A172 (cell line): Measurements from ENCODE around the gene DPH2. TPM values are rescaled to one million over a fixed set of nuclear protein-coding genes. Genes with fewer than 3 reads are reported as not detected.

Experiments used
- DNase-seq: peaks from one replicate; pipeline ENCODE4 v3.0.0-alpha.2; 2015; ENCODE audit warnings: low spot score
- total RNA-seq: library from RNA; depleted of rRNA; stranded (reverse); fragments of >200 nt; shearing (Covaris generic); gene quantifications from 2 replicates; pipeline ENCODE4 v1.2.3, GENCODE V29; 2014; rRNA removed

Gene DPH2
- total RNA-seq, 1 experiment from 2014 or later, result 26.5 TPM

DNA sequence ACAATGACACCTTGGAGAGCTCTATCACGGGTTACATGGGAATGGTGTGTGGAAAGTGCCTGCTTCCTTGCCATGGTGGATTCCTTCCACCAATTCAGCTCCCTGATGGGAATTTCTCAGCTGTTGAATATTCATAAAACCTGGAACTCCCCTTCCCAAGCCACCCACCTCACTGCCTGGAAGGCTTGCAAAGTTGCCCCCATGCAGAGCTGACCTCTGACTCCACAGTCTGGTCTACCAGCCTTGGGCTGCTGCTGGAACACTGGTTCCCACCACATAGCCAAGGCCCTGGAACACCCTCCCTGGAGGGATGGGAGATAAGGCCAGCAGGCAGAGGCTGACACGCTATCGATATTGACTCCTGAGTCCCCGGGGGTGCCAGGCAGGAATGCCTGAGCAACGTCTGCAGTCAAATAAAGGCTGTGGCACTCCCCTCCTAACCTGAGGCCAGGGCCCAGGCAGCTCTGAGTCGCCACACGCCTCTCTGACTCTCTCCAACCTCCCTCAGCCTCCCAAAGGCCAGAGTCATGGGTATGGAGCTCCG lies 30.4 kb downstream of the DPH2 start:
- DNase-seq, result no peak

DNA sequence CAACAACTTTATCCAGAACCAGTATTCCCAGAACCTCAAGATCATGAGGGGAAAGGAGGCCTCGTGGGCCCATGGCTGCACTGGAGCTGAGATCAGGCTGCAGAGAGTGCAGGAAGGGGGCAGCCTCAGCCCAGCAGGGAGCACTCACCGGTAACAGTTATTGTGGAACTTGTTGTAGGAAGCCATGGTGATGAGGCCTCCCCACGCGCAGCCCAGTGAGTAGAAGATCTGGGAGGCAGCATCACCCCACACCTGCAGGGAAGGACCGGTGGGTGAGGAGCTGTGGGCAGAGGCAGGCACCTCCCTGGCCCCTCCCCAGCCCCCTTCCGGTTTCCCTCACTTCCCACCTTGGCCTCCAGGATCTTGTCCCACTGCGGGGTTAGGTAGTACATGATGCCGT lies 32.4 kb downstream of the DPH2 start:
- DNase-seq, result no peak

DNA sequence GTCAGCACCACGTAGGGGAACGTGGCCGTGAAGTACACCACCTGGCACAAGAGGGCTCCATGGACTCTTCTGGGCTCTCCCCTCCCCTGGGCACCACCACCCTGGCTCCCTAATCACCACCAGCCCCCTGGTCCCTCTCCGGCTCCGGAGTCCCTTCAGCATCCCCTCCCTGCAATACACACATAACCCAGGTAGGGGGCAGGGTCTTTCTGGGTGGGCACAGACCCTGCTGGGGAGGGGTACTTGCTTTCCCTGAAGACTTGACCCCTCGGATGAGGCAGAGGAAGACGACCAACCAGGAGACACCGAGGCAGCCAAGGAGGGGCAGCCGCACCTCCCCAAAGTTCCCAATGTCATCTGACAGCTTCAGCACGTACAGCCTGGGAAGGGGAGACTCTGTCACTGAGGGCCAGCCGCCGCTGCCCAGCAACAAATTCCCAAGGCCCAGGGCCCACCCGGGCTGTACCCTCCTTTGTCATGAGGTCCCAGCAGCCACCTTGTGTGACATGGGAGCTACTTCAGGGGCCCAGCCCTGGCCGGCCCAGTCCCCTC lies 32.9 kb downstream of the DPH2 start:
- no peak for DNase-seq

DNA sequence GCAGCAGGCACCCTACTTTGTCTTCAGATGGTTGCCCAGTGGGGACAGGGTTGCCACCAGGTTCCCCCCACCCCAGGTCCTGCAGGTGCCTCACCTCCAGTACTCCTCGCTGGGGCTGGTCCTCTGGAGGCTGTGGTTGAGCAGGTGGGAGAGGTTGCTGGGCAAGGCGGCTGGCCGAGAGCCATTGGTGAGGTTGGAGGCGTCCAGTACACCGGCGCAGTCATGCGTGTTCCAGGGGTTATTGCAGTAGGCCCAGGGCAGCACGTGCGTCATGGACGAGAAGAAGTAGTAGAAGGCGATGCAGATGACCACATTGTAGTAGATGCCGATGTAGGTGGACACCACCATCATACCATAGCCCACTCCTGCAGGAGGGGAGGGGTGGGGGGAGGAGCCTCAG lies 38.4 kb downstream of the DPH2 start:
- no peak for DNase-seq

DNA sequence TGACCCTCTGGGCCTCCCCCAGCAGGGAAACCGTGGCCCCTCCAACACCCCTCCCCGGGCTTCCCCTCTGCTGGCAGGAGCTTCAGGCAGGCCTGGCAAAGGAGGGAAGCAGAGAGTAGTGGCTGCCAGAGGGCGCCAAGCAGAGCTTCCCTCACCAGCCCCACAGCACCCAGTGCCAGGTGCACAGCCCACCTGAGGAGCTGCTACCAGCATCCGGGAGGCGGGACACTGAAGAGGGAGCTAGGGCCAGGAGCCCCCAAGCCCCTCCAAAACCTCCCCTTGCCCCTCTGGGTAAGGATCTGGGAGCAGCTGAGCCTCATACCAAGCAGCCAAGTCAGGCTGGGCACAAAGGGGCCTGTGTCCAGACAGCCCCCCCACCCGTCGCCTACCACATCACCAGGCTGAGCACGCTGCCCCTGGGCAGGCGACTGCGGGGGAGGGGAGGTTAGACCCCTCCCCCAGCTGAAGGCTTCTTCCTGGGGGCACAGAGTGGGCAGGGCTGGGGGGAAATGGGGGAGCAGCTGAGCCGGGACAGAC lies 41.2 kb downstream of the DPH2 start:
- no peak for DNase-seq

DNA sequence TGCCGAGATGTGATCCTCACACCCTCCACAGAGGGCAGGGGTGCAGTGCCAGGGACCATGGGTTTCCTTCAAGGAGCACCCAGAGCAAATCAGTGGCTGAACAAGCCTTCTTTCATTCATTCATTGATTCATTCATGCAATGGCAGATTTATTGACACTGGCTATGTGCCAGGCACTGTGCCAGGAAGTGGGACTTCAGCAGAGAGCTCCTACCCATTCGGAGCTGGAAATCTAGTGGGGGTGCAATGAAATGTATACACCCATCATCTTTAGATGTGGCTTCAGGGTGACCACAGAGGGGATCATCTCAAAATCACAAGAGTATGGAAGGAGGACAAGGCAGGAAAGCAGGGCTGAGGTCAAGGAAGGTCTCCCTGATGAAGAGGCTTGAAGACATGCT lies 42.6 kb downstream of the DPH2 start:
- DNase-seq, result no peak

DNA sequence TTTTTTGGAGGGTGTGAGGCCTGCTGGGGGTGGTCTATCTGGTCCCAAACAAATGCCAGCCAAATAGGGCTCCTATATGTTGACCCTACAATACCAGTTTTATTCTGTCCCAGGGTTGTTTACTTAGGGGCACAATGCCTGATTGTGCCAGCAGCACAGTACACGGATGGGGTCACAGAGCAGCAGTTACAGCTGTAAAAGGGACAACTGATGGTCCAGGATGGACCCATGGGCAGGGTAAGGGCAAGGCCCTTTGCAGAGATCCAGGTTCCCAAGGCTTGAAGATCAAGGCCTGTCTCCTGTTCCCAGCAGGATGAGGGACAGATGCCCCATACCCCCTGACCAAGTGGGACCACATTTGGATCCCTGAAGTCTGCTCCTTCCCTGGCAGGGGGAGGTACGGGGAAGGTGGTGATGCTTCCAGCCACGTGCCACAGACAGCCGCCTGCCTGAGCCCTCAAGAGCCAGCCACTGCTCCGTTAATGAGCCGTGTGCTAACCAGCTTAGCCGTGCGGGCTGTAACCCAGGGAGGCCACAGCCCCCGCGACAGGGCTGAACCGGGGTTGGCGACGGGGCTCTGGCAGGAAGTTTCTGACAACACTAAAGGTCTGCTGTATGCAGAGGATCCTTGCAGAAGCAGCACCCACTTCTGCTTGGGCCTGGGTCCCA lies 43.3 kb downstream of the DPH2 start:
- DNase-seq, result no peak

DNA sequence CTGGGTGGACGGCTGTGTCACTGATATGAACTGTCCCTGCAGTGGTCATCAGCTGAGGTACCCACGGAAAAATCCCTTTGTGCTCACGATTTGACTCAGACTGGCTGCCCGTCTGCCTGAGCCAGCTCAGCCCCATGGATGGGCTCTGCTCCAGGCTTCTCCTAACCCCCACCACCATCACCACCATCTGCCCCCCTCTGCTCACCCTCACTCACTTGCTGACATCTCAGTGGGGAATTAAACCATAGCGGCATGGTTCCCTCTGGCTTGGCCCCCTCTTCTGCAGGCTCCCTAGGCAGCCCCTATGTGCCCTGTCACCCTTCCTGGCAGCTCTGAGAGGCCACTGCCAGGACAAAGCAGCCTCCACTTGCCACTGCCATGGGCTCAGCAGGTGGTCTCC lies 44.1 kb downstream of the DPH2 start:
- DNase-seq, result no peak

DNA sequence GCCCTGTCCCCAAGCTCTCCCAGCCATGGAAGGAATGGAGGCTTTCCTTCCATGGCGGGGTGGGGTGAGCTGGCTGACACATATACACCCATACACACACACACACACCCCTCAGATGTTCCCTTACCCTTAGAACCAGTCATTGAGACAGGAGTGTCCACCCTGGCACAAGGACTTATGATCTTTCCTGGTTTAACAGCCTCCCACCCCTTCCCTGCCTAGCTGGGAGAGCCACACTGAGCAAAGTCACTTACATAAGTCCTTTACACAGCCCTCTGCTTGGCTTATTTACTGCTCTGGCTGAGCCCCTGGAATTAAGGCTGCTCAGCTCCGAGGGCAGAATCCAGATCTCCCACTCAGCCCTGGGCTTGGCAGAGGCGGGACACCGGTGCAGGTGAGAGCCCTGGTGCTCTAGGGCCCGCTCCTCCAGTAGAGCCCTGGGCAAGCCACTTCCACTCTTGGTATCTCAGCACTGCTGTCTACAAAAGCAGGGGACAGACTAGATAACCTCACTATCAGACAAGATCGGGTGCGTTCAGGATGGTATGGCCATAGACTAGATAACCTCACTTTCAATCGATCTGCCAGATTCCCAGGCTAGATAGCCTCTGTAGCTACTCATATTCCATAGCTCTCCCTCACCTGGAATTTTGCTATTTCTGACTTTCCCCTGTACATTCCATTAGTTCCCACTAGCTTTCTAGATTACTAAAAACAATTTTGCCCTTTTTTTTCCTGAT lies 44.7 kb downstream of the DPH2 start:
- no peak for DNase-seq

DNA sequence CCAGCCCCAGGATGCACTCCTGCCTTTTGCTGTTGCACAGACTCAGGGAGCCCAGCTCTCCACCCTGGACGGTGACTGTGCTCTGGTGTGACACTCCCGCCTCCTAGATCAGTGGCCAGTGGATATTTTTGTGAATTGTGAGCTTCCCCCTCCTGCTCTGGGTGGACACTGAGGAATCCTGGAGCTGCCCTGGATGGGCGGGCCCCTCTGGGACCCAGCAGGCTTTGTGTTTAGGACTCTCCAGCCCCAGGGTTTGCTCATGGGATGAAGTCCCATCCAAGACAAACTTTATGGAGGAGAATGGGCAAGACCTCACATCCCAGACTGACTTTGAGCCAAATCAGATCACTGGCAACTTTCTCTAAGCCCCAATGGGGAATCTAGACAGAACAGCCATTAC lies 45.4 kb downstream of the DPH2 start:
- no peak for DNase-seq

DNA sequence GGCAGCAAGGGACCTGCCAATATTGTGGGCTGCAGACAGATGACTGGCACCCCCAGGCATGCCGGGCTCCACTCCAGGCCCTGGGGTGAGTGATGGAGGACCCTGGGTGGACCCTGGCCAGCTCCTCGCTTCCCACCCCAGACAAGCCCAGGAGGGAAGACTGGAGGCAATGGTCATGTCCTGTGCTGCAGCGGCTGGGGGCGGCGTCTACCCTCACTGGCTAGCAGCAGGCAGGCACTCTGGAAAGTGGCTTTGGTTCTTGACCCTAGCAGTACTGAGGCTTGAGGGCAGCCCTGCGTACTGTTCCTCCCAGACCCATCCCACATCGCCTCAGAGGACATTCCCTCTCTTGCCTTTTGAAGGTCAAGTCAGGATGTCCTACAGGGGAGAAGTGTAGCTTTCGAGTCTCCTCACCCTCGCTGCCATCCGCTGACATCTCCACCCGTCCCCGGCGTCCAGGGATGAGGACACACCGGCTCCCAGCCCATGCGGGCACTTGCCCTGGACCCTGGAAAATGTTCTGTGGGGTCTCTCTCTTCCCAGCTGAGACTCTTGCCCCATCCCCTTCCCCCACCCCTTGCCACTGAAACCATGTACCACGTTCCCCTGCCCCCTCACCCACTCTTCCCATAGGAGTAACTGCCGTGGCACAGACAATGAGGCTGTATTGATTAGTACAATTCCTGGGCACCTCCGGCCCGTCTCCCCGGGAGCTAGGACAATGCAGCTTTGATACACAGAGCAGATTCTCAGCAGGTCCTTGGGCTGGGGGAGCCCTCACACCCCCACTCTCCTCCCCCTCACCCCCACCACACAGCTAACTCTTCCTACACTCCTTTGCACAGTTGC lies 46.5 kb downstream of the DPH2 start:
- DNase-seq, result no peak

DNA sequence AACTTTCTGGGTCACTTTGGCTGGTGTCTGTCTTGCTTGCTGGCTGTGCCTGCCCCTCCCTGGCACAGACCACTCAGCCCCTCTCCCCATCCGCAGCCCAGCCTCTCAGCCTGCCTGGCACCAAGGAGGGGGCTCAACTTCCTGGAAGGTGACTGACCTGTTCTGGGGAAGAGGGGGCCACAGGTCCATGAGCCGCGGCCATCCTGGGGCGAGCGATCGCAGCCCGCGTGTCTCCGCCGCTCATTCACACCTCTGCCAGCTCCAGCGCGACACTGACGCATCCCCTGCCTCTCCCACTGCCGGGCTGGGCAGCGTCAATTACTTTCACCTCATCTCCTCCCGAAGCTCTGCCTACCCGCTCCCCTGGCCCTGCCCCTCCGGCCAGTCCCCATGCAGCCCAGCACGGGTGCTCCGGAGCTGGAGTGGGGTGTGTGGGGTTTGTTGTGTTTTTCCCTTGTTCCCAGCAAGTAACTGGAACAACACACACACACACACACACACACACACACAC lies 47.1 kb downstream of the DPH2 start:
- no peak for DNase-seq

DNA sequence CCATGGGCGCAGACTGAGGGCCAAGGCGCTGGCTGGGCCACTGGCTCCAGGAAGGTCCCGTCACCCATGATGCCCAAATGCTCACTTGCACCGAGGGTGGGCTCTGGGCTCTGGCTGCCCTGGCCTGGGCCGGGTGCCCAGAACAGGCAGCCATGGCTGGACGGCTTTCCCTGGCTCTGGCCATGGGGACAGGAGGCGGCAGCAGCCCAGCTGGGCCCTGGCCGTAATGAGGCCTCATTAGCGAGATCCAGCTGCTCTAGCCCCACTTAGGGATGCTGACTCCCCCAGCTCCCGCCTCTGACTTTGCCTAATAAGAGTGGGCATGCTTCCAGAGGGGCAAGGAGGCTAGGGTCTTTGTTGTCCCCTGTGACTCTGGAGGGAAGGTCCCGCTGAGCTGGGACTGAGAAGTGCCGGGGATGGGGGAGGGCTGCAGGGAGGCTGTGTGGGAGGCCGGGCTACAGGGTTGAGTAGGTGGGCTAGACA lies 49.7 kb downstream of the DPH2 start:
- DNase-seq, result no peak

DNA sequence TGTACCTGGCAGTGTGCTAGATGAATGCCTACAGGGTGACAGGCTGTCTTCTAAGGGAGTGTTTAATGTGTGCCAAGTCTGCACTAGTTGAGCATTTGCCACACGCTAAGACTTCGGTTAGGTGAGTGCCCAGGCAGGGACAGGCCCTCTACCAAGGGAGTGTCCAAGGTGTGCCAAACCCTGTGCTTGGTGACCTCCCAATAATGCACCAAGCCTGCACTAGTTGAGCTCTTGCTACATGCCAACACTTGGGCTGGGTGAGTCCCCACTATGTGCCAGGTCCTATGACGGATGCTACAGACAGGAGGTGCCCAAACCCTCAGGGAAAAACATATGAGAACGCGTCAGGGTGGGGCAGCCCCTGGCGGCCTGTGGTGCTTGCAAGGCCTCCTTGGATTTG lies 50.7 kb downstream of the DPH2 start:
- no peak for DNase-seq

DNA sequence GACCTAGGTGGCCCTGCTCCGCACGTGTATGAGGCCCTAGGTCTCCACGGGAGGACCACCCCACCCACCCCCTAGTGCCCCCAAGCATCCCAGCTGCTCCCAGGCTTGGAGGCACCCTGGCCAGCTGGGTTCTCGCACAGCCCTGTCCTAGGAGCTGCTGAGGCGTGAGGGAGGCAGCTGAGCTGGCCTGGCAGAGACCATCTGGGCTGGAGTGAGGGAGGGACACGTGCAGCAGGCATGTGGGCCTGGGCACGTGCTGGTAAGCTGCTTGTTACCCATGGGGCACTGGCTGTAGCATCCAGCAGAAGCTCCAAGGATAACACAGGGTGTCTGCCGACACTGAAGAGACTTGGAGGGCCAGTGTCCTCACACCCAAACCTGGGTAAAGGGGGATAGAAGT lies 51.3 kb downstream of the DPH2 start:
- no peak for DNase-seq

DNA sequence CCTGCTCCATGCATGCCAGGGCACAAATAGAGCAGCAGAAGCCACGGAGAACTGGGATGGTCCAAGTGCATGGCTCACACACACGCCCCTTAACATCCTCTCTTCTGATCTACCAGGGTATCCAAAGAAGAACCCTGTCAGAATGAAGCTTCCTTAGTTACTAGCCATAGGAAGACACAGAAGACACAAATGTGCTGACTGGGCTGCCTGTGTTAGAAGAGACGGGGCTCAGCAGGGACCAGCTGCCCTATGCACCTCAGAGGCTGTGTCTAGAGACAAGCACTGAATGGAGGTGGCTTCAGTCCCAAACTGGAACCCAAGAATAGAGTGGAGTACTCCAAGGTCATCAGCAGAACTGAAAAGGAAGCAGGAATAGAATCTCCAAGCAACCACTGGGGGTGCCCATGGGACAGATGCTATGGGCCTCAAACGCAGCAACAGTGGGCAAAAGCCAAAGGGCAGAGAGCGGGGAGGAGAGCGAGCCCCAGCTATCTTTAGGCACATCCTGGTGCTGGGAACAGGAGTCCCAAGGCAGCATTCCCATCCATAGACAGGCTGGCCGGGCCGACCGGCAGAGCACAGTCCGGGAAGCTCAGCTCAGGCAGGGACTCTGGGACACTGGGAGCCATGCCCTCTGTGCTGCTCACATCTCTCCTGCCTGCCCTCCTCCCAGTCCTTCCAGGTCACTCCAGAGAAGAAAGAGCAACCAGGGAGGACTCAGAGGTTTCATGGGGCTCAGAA lies 51.9 kb downstream of the DPH2 start:
- DNase-seq, result no peak

Other genes with a start within 250 kb of the DPH2 start
- not detected in 2 replicates for gene ARTN, start 36.2 kb upstream of the DPH2 start, total RNA-seq
- gene IPO13, start 23.1 kb upstream of the DPH2 start, total RNA-seq, result 23.9 and 25.2 TPM in 2 replicates
- 187 and 202 TPM in 2 replicates for gene ATP6V0B, start 5.0 kb downstream of the DPH2 start, total RNA-seq
- 71.8 and 114 TPM in 2 replicates for gene B4GALT2, start 9.2 kb downstream of the DPH2 start, total RNA-seq
- gene CCDC24, start 21.6 kb downstream of the DPH2 start, total RNA-seq, result 8.8 and 13.9 TPM in 2 replicates
- 0.40 and 2.1 TPM in 2 replicates for gene SLC6A9, start 61.5 kb downstream of the DPH2 start, total RNA-seq
- gene KLF17, start 148.8 kb downstream of the DPH2 start, total RNA-seq, result not detected in 2 replicates
- gene KLF18, start 171.6 kb downstream of the DPH2 start, total RNA-seq, result not detected in 2 replicates
- 8.5 and 9.8 TPM in 2 replicates for gene DMAP1, start 243.5 kb downstream of the DPH2 start, total RNA-seq